GM10266 (cell line): ENCODE data around the gene FAAP100.

Experiments
- DNase-seq: peaks from one replicate; pipeline ENCODE4 v3.0.0; 2012; ENCODE audit errors: extremely low spot score
- CTCF ChIP-seq: IDR thresholded peaks from 2 replicates; pipeline ENCODE4 v1.5.1; 2012; ENCODE audit warnings: mild to moderate bottlenecking, low read depth; ENCODE audit not compliant: control insufficient read depth, insufficient read depth; ENCODE audit errors: missing control alignments

Gene FAAP100

DNA sequence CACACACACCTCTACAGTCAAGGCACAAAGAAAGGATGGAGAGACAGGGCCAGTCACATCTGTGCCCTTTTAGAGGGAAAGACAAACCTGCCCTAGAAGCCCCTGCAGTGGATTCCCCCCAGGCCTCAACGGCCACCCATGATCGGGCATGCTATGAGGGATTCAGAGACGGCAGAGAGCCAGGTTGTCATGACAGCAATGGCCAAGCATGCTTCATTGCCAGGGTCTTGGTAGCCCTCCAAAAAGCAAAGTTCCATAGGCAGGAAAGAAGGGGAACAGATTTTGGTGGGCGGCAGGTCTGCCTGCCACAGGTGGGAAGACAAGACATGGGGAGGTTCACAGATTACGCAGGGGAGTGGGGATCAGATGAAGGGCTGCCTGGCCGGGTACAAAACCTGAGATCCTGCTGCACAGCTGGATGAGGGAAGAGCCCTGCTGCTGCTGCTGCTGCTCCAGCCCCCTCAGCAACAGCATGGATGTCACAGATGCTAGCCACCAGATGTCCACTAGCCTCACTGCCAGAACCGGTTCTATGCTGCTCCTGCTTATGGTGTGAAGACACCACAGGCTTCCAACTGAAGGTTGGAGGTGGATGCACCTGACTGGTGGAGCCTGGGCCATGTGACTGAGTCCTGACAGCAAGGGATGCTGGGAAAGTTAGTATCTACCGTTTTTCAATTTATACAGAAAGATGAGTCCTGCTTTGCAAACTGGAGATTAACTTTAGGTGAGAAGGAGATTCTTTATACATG is 57.4 kb downstream of the FAAP100 start:
- TF ChIP-seq CTCF = no peak
- no peak for DNase-seq

DNA sequence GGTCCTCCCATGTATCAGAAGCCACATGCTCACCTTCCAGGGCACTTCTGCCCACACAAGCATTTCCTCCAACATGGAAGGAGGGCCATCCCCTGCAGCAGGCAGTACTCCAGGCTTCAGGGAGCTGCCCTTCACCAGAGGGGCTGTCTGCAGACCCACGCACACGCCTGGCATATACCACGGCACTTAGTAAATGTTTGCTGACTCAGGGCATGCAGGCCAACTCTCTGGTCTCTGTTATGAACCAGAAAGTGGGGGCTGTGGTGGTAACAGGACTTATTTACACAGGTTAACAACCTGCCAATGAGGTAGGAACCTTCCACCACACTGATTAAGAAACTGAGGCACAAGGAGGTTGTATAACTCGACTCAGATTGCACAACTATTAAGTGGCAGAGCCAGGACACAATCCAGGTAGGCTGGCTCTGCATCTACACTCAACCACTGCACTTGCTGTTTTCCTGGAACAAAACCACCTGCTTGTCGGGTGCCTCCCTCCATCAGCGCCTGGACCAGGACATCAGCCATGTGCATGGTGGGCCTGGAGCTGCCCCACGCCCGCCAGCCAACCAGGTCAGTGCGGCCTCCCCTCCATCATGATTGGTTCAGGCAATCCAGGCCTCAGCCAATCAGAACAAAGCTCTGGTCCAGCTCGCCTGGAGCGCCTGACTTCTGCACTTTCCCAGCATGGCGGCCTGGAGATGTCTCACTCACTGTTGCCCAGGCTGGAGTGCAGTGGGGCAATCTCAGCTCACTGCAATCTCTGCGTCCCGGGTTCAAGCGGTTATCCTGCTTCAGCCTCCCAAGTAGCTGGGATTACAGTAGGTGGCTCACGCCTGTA is 58.7 kb downstream of the FAAP100 start:
- TF ChIP-seq CTCF = no peak
- no peak for DNase-seq

DNA sequence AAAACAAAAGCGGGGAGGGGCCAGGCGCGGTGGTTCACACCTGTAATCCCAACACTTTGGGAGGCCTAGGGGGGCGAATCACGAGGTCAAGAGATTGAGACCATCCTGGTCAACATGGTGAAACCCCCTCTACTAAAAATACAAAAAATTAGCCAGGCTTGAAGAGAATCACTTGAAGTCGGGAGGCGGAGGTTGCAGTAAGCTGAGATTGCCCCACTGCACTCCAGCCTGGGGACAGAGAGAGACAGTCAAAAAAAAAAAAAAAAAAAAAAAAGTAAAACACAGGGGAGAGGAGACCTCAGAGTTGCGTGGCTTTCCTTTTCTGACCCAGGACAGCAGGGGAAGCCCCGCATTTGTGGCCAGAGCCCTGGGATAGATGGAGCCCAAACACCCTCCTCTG is 59.4 kb downstream of the FAAP100 start:
- TF ChIP-seq CTCF = no peak

GRCh38 chr17:81492202-81492601 is 60.0 kb downstream of the FAAP100 start:
- no peak for TF ChIP-seq CTCF
- DNase-seq = no peak

More for the DNA sequence above, 59.4 kb downstream of the FAAP100 start:
- no peak for DNase-seq

DNA sequence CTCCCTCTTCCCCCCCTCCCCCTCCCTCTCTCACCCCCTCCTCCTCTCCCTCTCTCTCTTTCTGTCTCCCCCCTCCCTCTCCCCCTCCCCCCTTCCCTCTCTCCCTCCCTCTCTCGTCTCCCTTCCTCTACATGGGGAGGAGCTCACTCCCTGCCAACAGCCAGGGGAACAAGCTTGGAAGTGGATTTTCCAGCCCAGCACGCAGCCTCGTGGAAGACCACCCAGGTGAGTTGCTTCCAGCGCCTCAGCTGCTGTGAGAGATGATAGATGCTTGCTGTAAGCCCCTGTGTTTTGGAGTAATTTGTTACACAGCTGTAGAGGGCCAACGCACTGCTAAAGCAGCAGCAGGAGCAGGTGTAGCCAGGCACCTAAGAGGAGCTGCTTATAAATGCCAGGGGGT is 60.4 kb downstream of the FAAP100 start:
- no peak for DNase-seq
- no peak for TF ChIP-seq CTCF

DNA sequence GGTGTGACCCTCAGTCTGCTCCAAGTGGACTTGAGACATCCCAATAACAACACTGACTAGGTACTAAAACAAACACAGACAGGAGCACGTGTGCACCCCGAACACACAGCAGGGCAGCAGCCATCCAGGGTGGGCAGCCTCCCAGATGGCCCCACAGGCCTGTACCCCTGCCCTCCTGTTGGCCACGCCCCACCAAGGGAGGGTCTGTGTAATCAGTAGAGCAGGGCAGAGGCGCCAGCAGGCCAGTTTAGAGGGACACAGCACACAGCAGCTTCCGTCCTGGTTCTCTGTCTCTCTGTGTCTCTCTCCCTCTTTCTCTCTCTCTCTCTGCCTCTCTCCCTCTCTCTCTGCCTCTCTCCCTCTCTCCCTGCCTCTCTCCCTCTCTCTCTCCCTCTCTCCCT is 61.0 kb downstream of the FAAP100 start:
- TF ChIP-seq CTCF = no peak
- no peak for DNase-seq
